ENCODE data around the gene PML. TPM values are rescaled to one million over a fixed set of nuclear protein-coding genes. Genes with fewer than 3 reads are reported as not detected.
"Not testable (repeated sequence)": the region's sequence is repeated elsewhere in the genome, so short reads cannot be mapped to it uniquely, and the experiment has no call there.

Gene PML
- total RNA-seq, 5 donors from 2014 or later (not counting 1 experiment from before 2014, with no cell fraction given), result 43.0 to 79.8 (median 60.7) TPM

DNA sequence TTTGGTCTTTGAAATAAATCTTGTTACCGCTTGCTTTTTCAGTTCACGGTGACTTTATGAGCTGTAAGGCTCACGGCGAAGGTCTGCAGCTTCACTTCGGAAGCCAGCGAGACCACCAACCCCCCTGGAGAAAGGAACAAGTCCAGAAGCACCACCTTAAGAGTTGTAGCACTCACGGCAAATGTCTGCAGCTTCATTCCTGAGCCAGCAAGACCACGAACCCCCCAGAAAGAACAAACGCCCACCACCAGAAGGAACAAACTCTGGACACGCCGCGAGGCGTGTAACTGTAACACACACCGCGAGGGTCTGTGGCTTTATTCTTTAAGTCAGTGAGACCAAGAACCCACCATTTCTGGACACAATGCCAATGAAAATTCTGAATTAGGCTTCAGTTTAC lies 59.0 kb downstream of the PML start:
- CTCF ChIA-PET, result interaction anchor here (0.6 to 1.0 kb wide), 5 partner anchors 14 to 424 kb away, joined by 3 to 5 read pairs (median 4); no protein-coding TSS in a partner anchor
- H3K27me3 Mint-ChIP-seq, result no peaks in the 10 kb centered on the region
- DNase-seq, result peak in 1 of 35 experiments; percentile 5

DNA sequence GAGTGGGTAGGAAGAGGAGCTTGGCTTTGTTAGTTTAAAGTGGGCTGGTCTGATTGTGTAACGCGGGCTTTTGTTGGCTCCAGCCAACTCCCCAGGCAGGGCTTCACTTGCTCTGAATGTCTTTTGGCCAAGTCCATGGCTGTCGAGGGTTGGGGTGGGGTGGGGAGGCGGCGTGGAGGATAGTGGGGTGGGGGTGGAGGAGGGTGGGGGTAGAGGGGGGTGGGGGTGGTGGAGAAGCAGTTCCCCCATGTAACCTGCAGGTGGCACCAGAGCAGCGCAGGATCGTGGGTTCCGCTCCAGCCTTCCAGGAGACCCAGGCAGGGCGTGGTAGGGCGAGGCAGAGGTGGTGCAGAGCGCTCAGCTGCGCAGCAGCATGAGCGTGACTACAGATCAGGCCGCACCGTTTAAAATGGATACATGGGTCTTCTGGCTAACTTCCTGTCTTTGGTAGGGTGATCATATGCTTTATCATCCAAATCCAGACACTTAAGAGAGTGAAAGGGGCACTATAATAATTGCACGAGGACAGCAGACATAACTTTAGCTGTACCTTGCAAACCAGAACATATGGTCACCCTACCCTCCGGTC lies 59.5 kb downstream of the PML start:
- Mint-ChIP-seq H3K4me3 (peak overlapping the region in 1 of 3 donors; percentile 13), H3K27ac (no peak overlapping the region), H3K36me3 (peaks cover 17% of the 10 kb centered on the region), H3K4me1 (peaks cover 13 to 19% (median 14%) of the 10 kb centered on the region in 3 donors), H3K9me3 (no peaks in the 10 kb centered on the region), H3K27me3 (no peaks in the 10 kb centered on the region)
- H3K4me3 ChIP-seq (ENCODE audit: control insufficient read depth in 1 of 2, extremely low read depth in 1 of 2, low read length in 1 of 2), result no peak overlapping the region
- peaks cover 0 to 2% of the 10 kb centered on the region in 2 donors for H3K36me3 ChIP-seq (ENCODE audit: control insufficient read depth in 2 of 2, extremely low read depth in 1 of 2, insufficient read depth in 1 of 2, low read length in 1 of 2)
- H3K4me1 ChIP-seq (ENCODE audit: control insufficient read depth in 1 of 2, extremely low read depth in 1 of 2, insufficient read depth in 2 of 2, low read length in 2 of 2), result peaks cover 3 to 5% of the 10 kb centered on the region in 2 experiments
- CTCF ChIA-PET, result interaction anchor here (0.7 to 1.0 kb wide), 2 partner anchors 81 to 93 kb away, joined by 3 to 4 read pairs; no protein-coding TSS in a partner anchor
- H3K27ac ChIP-seq (ENCODE audit: low read length), result no peak overlapping the region
- POLR2A ChIA-PET, result interaction anchor here in 1 of 2 donors (0.7 kb wide), 1 partner anchor 84 kb away, joined by 5 read pairs; no protein-coding TSS in a partner anchor
- DNase-seq (peak; percentile 30 to 81 (median 60)), ATAC-seq (replicated peaks in 1 of 4) (peak; percentile 92 to 96 (median 93))
- no peaks in the 10 kb centered on the region for H3K9me3 ChIP-seq
- WGBS (ENCODE audit: insufficient coverage), result 20% methylated on average over 6 of the region's 17 CpGs
- peaks cover 0 to 3% of the 10 kb centered on the region in 2 experiments for H3K27me3 ChIP-seq (replicated peaks in 1 of 2; ENCODE audit: control insufficient read depth in 2 of 2, extremely low read depth in 1 of 2, insufficient read depth in 2 of 2, low read length in 1 of 2)

More for the DNA sequence above, 59.0 kb downstream of the PML start:
- Mint-ChIP-seq H3K9me3 (no peaks in the 10 kb centered on the region), H3K27ac (no peak overlapping the region), H3K4me1 (peaks cover 12 to 20% (median 15%) of the 10 kb centered on the region in 3 donors), H3K4me3 (no peak overlapping the region), H3K36me3 (peaks cover 15% of the 10 kb centered on the region)
- 96% methylated on average over 5 of the region's 15 CpGs for WGBS (ENCODE audit: insufficient coverage)
- POLR2A ChIA-PET, result no interaction called here
- H3K4me3 ChIP-seq (ENCODE audit: control insufficient read depth in 1 of 2, extremely low read depth in 1 of 2, low read length in 1 of 2), result no peak overlapping the region
- no peaks in the 10 kb centered on the region for H3K27me3 ChIP-seq (replicated peaks in 1 of 2; ENCODE audit: control insufficient read depth in 2 of 2, extremely low read depth in 1 of 2, insufficient read depth in 2 of 2, low read length in 1 of 2)
- no peak for ATAC-seq (replicated peaks in 1 of 4)
- no peaks in the 10 kb centered on the region for H3K9me3 ChIP-seq
- peaks cover 0 to 2% of the 10 kb centered on the region in 2 donors for H3K36me3 ChIP-seq (ENCODE audit: control insufficient read depth in 2 of 2, extremely low read depth in 1 of 2, insufficient read depth in 1 of 2, low read length in 1 of 2)
- H3K27ac ChIP-seq (ENCODE audit: low read length), result no peak overlapping the region
- H3K4me1 ChIP-seq (ENCODE audit: control insufficient read depth in 1 of 2, extremely low read depth in 1 of 2, insufficient read depth in 2 of 2, low read length in 2 of 2), result peaks cover 3 to 8% of the 10 kb centered on the region in 2 experiments

DNA sequence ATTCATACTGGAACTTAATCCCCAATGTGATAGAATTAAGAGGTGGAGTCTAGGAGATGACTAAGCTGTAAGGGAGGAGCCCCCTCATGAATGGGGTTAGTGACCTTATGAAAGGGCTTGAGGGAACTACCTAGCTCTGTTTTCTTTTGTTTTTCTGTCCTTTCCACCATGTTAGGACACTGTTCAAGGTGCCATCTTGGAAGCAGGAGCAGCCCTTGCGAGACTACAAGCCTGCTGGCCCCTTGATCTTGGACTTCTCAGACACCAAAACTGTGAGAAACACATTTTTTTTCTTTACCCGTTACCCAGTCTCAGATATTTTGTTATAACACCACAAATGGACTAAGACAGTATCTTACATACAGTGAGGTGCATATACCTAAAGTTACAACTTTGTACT lies 61.3 kb downstream of the PML start:
- H3K4me1 ChIP-seq (ENCODE audit: control insufficient read depth in 1 of 2, extremely low read depth in 1 of 2, insufficient read depth in 2 of 2, low read length in 2 of 2), result peaks cover 6 to 10% of the 10 kb centered on the region in 2 experiments
- H3K27ac ChIP-seq (ENCODE audit: low read length), result no peak overlapping the region
- no peaks in the 10 kb centered on the region for H3K27me3 Mint-ChIP-seq
- no peak for DNase-seq
- no peaks in the 10 kb centered on the region for H3K9me3 ChIP-seq
- H3K27ac Mint-ChIP-seq, result no peak overlapping the region
- H3K4me1 Mint-ChIP-seq, result peaks cover 20 to 27% (median 22%) of the 10 kb centered on the region in 3 donors
- H3K36me3 Mint-ChIP-seq, result peaks cover 23% of the 10 kb centered on the region
- POLR2A ChIA-PET, result no interaction called here
- peaks cover 0 to 3% of the 10 kb centered on the region in 2 experiments for H3K27me3 ChIP-seq (replicated peaks in 1 of 2; ENCODE audit: control insufficient read depth in 2 of 2, extremely low read depth in 1 of 2, insufficient read depth in 2 of 2, low read length in 1 of 2)
- WGBS (ENCODE audit: insufficient coverage), result 97% methylated on average over 2 of the region's 2 CpGs
- no peaks in the 10 kb centered on the region for H3K9me3 Mint-ChIP-seq
- CTCF ChIA-PET, result interaction anchor here in 1 of 2 donors (0.6 to 0.7 kb wide), 2 partner anchors 386 to 590 kb away, joined by 3 to 4 read pairs; no protein-coding TSS in a partner anchor
- no peak overlapping the region for H3K4me3 Mint-ChIP-seq
- H3K36me3 ChIP-seq (ENCODE audit: control insufficient read depth in 2 of 2, extremely low read depth in 1 of 2, insufficient read depth in 1 of 2, low read length in 1 of 2), result peaks cover 0 to under 1% of the 10 kb centered on the region in 2 donors
- ATAC-seq (replicated peaks in 1 of 4), result no peak
- no peak overlapping the region for H3K4me3 ChIP-seq (ENCODE audit: control insufficient read depth in 1 of 2, extremely low read depth in 1 of 2, low read length in 1 of 2)

DNA sequence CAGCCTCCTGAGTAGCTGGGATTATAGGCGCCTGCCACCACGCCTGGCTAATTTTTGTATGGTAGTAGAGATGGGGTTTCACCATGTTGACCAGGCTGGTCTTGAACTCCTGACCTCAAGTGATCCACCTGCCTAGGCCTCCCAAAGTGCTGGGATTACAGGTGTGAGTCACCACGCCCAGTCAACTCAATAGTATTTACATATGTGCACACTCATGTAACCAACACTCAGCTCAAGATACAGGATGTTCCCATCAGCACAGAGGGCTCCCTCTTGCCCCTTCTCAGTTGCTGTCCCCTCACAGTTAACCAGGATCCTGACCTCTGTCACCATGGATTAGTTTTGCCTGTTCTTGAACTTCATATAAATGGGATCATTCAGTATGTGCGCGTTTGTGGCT lies 61.8 kb downstream of the PML start:
- H3K9me3 Mint-ChIP-seq; H3K4me3 ChIP-seq (ENCODE audit: control insufficient read depth in 1 of 2, extremely low read depth in 1 of 2, low read length in 1 of 2); H3K36me3 ChIP-seq (ENCODE audit: control insufficient read depth in 2 of 2, extremely low read depth in 1 of 2, insufficient read depth in 1 of 2, low read length in 1 of 2); H3K4me3 Mint-ChIP-seq; H3K27me3 ChIP-seq (replicated peaks in 1 of 2; ENCODE audit: control insufficient read depth in 2 of 2, extremely low read depth in 1 of 2, insufficient read depth in 2 of 2, low read length in 1 of 2); H3K27ac ChIP-seq (ENCODE audit: low read length); POLR2A ChIA-PET; H3K27me3 Mint-ChIP-seq; DNase-seq; H3K9me3 ChIP-seq; ATAC-seq (replicated peaks in 1 of 4); H3K27ac Mint-ChIP-seq: not testable (repeated sequence)
- 78% methylated on average over 1 of the region's 5 CpGs for WGBS (ENCODE audit: insufficient coverage)
- peaks cover 6 to 10% of the 10 kb centered on the region in 2 experiments for H3K4me1 ChIP-seq (ENCODE audit: control insufficient read depth in 1 of 2, extremely low read depth in 1 of 2, insufficient read depth in 2 of 2, low read length in 2 of 2)
- H3K36me3 Mint-ChIP-seq, result peaks cover 23% of the 10 kb centered on the region
- CTCF ChIA-PET, result interaction anchor here in 1 of 2 donors (0.6 to 0.7 kb wide), 2 partner anchors 386 to 589 kb away, joined by 3 to 4 read pairs; no protein-coding TSS in a partner anchor
- H3K4me1 Mint-ChIP-seq, result peaks cover 20 to 27% (median 22%) of the 10 kb centered on the region in 3 donors

DNA sequence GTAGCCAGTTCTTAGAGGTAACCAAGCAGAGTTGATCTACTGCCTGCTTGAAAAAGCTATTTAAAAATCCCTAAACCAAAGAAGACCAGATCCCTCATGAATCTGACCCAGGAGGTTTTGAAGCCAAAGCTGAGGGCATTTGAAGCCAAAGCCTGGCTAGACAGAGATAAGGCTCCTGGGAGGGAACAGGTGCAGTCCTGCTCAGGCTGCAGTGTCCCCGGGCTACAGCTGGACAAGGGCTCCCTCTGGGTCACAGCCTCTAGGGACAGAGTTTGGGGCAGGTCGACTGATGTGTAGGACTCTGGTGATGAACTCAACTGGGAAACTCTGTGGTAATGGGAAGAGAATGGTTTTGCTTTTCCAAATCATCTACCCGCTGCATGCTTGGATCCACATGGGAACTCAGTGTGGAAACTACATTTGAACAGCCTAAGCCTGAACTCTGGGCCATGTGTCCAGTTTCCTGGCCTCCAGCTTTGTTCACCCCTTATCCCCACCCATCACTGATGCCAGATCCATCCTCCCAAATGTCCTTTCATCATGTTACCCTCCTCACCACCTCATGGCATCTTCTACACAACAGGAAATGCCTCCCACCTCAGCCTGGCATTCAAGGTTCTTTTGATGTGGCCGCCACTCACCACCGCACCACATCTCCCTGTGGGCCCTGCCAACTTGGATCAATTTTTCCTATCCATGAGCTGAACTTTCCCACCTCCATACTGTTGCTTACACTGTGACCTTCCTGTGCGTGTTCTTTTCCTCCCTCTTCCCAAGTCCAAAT lies 64.7 kb downstream of the PML start:
- H3K27me3 ChIP-seq (replicated peaks in 1 of 2; ENCODE audit: control insufficient read depth in 2 of 2, extremely low read depth in 1 of 2, insufficient read depth in 2 of 2, low read length in 1 of 2); POLR2A ChIA-PET; H3K36me3 ChIP-seq (ENCODE audit: control insufficient read depth in 2 of 2, extremely low read depth in 1 of 2, insufficient read depth in 1 of 2, low read length in 1 of 2); H3K27ac Mint-ChIP-seq; H3K4me1 ChIP-seq (ENCODE audit: control insufficient read depth in 1 of 2, extremely low read depth in 1 of 2, insufficient read depth in 2 of 2, low read length in 2 of 2); H3K27me3 Mint-ChIP-seq; H3K9me3 ChIP-seq; H3K27ac ChIP-seq (ENCODE audit: low read length); H3K9me3 Mint-ChIP-seq; H3K4me3 ChIP-seq (ENCODE audit: control insufficient read depth in 1 of 2, extremely low read depth in 1 of 2, low read length in 1 of 2); H3K4me3 Mint-ChIP-seq: not testable (repeated sequence)
- peaks cover 13 to 20% (median 18%) of the 10 kb centered on the region in 3 donors for H3K4me1 Mint-ChIP-seq
- peak in 1 of 35 experiments; percentile 21 for DNase-seq
- WGBS (ENCODE audit: insufficient coverage), result 52% methylated on average over 4 of the region's 6 CpGs
- CTCF ChIA-PET, result interaction anchor here in 1 of 2 donors (0.6 kb wide), 1 partner anchor 797 kb away, joined by 3 read pairs; no protein-coding TSS in a partner anchor
- H3K36me3 Mint-ChIP-seq, result peaks cover 23% of the 10 kb centered on the region
- ATAC-seq (replicated peaks in 1 of 4), result peak in 1 of 4 experiments; percentile 29

DNA sequence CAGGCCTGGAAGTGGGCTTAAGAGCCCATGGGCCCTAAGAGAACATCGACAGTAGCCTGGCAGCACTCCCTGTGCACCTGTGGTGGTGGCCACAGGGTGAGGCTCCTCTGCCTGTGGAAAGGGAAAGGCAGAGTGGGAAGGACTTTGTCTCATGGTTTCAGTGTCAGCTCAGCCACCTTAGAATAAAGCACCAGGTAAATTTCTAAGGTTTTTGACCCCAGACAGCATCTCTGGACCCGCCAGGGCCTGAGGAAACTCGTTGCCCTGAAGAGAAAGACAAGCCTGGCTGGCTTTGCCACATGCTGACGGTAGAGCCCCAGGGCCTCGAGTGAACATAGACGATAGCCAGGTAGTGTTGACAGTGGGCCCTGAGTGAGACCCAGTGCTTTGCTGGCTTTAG lies 65.7 kb downstream of the PML start:
- H3K9me3 Mint-ChIP-seq, result no peaks in the 10 kb centered on the region
- peaks cover 0 to 4% of the 10 kb centered on the region in 2 donors for H3K36me3 ChIP-seq (ENCODE audit: control insufficient read depth in 2 of 2, extremely low read depth in 1 of 2, insufficient read depth in 1 of 2, low read length in 1 of 2)
- no peak overlapping the region for H3K4me3 ChIP-seq (ENCODE audit: control insufficient read depth in 1 of 2, extremely low read depth in 1 of 2, low read length in 1 of 2)
- H3K27ac Mint-ChIP-seq, result no peak overlapping the region
- CTCF ChIA-PET, result no interaction called here
- peaks cover 11 to 15% (median 11%) of the 10 kb centered on the region in 3 donors for H3K4me1 Mint-ChIP-seq
- H3K4me3 Mint-ChIP-seq, result no peak overlapping the region
- H3K4me1 ChIP-seq (ENCODE audit: control insufficient read depth in 1 of 2, extremely low read depth in 1 of 2, insufficient read depth in 2 of 2, low read length in 2 of 2), result peaks cover 3 to 7% of the 10 kb centered on the region in 2 experiments
- peaks cover 23% of the 10 kb centered on the region for H3K36me3 Mint-ChIP-seq
- peaks cover 0 to 3% of the 10 kb centered on the region in 2 donors for H3K27me3 Mint-ChIP-seq
- POLR2A ChIA-PET, result no interaction called here
- no peaks in the 10 kb centered on the region for H3K9me3 ChIP-seq
- peaks cover 0 to 9% of the 10 kb centered on the region in 2 experiments for H3K27me3 ChIP-seq (replicated peaks in 1 of 2; ENCODE audit: control insufficient read depth in 2 of 2, extremely low read depth in 1 of 2, insufficient read depth in 2 of 2, low read length in 1 of 2)
- no peak for ATAC-seq (replicated peaks in 1 of 4)
- DNase-seq, result peak in 2 of 35 experiments; percentile 1 to 13
- 82% methylated on average over 6 of the region's 6 CpGs for WGBS (ENCODE audit: insufficient coverage)
- no peak overlapping the region for H3K27ac ChIP-seq (ENCODE audit: low read length)
